Suprapubic skin (tissue), 4 donors: ENCODE measurements around the gene C2orf49.

Experiments used
- EP300 ChIP-seq: sonication (generic); formaldehyde crosslinking; IDR thresholded peaks from one replicate; pipeline ENCODE4 v1.6.1; 2017; ENCODE audit warnings: antibody characterized with exemption
- POLR2A ChIP-seq, 2 donors: fragments of 450-650 bp; IDR thresholded peaks; one replicate each; pipeline ENCODE4 v1.6.1; 2017; ENCODE audit warnings: antibody characterized with exemption in 2 of 2, mild to moderate bottlenecking in 2 of 2, moderate library complexity in 2 of 2
- POLR2AphosphoS5 ChIP-seq, 3 donors: sonication (generic); formaldehyde crosslinking; IDR thresholded peaks; one replicate each; pipeline ENCODE4 v1.6.1; 2017; ENCODE audit warnings: antibody characterized with exemption in 3 of 3
- TF ChIP-seq, protein P1 (sequence below), 2 donors: fragments of 200-600 bp in 1 of 2; fragments of 450-650 bp in 1 of 2; sonication (generic) in 1 of 2; IDR thresholded peaks; one replicate each; pipeline ENCODE4 v1.5.1; 2016 to 2019; ENCODE audit warnings: antibody characterized with exemption in 2 of 2, mild to moderate bottlenecking in 1 of 2, moderate library complexity in 1 of 2

DNA sequence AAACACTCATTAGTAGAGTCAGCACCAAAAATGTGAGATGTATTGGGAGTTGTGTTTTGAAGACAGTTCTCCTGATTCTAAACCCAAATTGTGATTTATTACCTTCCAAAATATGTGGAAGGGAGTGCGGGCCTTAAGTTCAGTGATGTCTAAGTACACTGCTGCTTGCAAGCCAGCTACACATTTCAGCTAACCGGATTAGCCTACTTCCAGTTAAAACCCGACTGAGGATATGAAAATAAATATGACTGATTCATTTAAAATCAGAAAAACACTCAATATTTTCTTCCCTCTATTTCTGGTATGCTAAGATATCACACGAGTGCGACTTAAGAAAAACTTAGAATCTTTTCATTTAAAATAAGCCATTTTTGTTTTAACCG is 60.6 kb downstream of the C2orf49 start:
- TF ChIP-seq, protein P1, sequence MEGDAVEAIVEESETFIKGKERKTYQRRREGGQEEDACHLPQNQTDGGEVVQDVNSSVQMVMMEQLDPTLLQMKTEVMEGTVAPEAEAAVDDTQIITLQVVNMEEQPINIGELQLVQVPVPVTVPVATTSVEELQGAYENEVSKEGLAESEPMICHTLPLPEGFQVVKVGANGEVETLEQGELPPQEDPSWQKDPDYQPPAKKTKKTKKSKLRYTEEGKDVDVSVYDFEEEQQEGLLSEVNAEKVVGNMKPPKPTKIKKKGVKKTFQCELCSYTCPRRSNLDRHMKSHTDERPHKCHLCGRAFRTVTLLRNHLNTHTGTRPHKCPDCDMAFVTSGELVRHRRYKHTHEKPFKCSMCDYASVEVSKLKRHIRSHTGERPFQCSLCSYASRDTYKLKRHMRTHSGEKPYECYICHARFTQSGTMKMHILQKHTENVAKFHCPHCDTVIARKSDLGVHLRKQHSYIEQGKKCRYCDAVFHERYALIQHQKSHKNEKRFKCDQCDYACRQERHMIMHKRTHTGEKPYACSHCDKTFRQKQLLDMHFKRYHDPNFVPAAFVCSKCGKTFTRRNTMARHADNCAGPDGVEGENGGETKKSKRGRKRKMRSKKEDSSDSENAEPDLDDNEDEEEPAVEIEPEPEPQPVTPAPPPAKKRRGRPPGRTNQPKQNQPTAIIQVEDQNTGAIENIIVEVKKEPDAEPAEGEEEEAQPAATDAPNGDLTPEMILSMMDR (IDR thresholded peaks at IDR 0.05): no peak
- TF ChIP-seq POLR2AphosphoS5 (IDR thresholded peaks at IDR 0.05): no peak
- TF ChIP-seq EP300: no peak
- TF ChIP-seq POLR2A (IDR thresholded peaks at IDR 0.05): no peak
